ENCODE data around the gene SF3A2.

The SF3A2 gene

DNA sequence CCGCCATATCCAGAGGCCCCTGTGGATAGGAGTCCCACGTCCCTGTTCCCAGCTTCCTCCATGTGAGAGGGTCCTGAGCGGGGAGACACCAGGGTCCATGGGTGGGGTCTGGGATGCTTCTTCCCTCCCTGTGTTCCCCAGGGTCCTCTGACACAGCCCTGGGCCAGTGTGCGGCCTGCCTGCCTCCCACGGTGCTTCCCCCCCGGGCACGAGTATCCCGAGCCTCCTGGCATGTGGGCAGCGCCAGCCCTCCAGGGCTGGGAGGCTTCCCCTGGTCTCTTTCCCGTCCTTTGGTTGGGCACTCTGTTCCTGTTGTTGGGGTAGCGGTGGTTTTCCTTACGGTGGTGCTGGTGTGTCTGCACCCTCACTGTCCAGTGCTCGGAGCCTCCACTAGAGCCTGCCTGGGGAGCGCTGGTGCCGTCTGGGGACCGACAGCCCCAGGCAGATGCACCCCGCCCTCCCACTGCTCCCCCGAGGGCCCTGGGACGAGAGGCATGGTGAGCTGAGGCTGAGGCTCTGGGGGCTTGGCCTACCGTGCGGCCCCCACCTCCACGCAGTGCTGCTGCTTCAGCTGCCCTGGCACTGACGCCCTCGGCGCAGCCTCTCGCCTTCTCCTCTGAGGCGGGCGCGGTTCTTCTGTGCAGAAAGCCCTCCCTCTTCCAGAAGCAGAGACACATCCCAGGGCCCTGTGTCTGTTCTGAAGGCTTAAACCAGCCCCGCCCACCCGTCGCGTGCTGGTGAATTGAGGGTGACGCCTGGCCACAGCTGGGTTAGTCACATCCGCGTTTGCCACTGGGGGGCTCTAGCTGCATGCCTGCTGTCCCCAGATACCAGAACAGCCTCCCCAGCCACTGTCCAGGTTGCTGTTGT lies 28.4 kb upstream of the SF3A2 start:
- H2AFZ ChIP-seq (ENCODE audit: low read length): no peak overlapping the region
- no peaks in the 10 kb centered on the region for H3K9me3 ChIP-seq (ENCODE audit: low read length)
- peaks cover 14% of the 10 kb centered on the region for H3K36me3 ChIP-seq (ENCODE audit: insufficient read depth, low read length)
- no peaks in the 10 kb centered on the region for H3F3A ChIP-seq (ENCODE audit: insufficient read depth, low read length)
- TF ChIP-seq, protein P1, sequence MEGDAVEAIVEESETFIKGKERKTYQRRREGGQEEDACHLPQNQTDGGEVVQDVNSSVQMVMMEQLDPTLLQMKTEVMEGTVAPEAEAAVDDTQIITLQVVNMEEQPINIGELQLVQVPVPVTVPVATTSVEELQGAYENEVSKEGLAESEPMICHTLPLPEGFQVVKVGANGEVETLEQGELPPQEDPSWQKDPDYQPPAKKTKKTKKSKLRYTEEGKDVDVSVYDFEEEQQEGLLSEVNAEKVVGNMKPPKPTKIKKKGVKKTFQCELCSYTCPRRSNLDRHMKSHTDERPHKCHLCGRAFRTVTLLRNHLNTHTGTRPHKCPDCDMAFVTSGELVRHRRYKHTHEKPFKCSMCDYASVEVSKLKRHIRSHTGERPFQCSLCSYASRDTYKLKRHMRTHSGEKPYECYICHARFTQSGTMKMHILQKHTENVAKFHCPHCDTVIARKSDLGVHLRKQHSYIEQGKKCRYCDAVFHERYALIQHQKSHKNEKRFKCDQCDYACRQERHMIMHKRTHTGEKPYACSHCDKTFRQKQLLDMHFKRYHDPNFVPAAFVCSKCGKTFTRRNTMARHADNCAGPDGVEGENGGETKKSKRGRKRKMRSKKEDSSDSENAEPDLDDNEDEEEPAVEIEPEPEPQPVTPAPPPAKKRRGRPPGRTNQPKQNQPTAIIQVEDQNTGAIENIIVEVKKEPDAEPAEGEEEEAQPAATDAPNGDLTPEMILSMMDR (IDR thresholded peaks at IDR 0.05; ENCODE audit: low read length): peak; percentile 48
- TF ChIP-seq EZH2 (IDR thresholded peaks at IDR 0.05; ENCODE audit: borderline replicate concordance, low read length): no peak
- H3K27me3 ChIP-seq (ENCODE audit: insufficient read depth, low read length): no peaks in the 10 kb centered on the region
- peaks cover 3% of the 10 kb centered on the region for H3K4me1 ChIP-seq (ENCODE audit: insufficient read depth, low read length, severe bottlenecking)
- H3K9ac ChIP-seq (ENCODE audit: low read length): no peak overlapping the region
- H3K4me3 ChIP-seq (ENCODE audit: low read depth, low read length, poor library complexity, severe bottlenecking): no peak overlapping the region
- H3K9me2 ChIP-seq (ENCODE audit: low read depth, low read length): no peaks in the 10 kb centered on the region
- no peak overlapping the region for H3K27ac ChIP-seq (ENCODE audit: low read depth, low read length, poor library complexity, severe bottlenecking)
- H3K4me2 ChIP-seq (ENCODE audit: low read length): no peak overlapping the region
- no peaks in the 10 kb centered on the region for H3K79me2 ChIP-seq (ENCODE audit: insufficient read depth, low read length)
- H4K20me1 ChIP-seq (ENCODE audit: insufficient read depth, low read length): no peaks in the 10 kb centered on the region

GRCh38 chr19:2208975-2209374 lies 27.6 kb upstream of the SF3A2 start:
- Histone ChIP-seq H3K4me2 (ENCODE audit: low read length) (no peak overlapping the region), H4K20me1 (ENCODE audit: insufficient read depth, low read length) (no peaks in the 10 kb centered on the region), H3K79me2 (ENCODE audit: insufficient read depth, low read length) (no peaks in the 10 kb centered on the region), H3K9me2 (ENCODE audit: low read depth, low read length) (no peaks in the 10 kb centered on the region), H3K4me1 (ENCODE audit: insufficient read depth, low read length, severe bottlenecking) (peaks cover 3% of the 10 kb centered on the region), H3F3A (ENCODE audit: insufficient read depth, low read length) (no peaks in the 10 kb centered on the region), H3K4me3 (ENCODE audit: low read depth, low read length, poor library complexity, severe bottlenecking) (no peak overlapping the region), H2AFZ (ENCODE audit: low read length) (no peak overlapping the region), H3K36me3 (ENCODE audit: insufficient read depth, low read length) (peaks cover 14% of the 10 kb centered on the region), H3K9me3 (ENCODE audit: low read length) (no peaks in the 10 kb centered on the region), H3K27ac (ENCODE audit: low read depth, low read length, poor library complexity, severe bottlenecking) (no peak overlapping the region), H3K27me3 (ENCODE audit: insufficient read depth, low read length) (no peaks in the 10 kb centered on the region), H3K9ac (ENCODE audit: low read length) (no peak overlapping the region)
- TF ChIP-seq EZH2 (IDR thresholded peaks at IDR 0.05; ENCODE audit: borderline replicate concordance, low read length): no peak
- TF ChIP-seq, protein P1 (IDR thresholded peaks at IDR 0.05; ENCODE audit: low read length): no peak

DNA sequence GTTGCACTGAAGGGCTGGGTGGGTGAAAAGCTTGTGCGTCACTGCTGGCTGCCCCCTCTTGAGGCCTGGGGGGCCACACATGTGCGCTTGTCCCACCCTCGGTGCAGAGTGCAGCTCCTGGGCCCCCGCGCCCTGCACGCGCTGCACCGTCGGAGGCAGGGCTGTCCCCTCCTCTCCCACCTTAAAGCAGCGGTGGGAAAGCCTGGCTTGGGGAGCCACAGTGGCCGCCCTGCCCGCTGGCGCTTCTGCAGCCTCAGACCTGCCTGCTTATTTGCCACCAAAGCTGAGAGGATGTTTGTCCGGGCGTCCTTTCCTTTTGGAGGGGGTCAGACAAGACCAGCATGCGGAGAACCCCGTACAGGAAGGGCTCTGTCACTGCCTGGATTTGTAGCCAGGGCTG lies 27.2 kb upstream of the SF3A2 start:
- H3K36me3 ChIP-seq (ENCODE audit: insufficient read depth, low read length): peaks cover 17% of the 10 kb centered on the region
- H3K9me2 ChIP-seq (ENCODE audit: low read depth, low read length): no peaks in the 10 kb centered on the region
- no peaks in the 10 kb centered on the region for H4K20me1 ChIP-seq (ENCODE audit: insufficient read depth, low read length)
- no peak overlapping the region for H3K4me3 ChIP-seq (ENCODE audit: low read depth, low read length, poor library complexity, severe bottlenecking)
- H3K27ac ChIP-seq (ENCODE audit: low read depth, low read length, poor library complexity, severe bottlenecking): no peak overlapping the region
- H3K4me2 ChIP-seq (ENCODE audit: low read length): no peak overlapping the region
- no peak for TF ChIP-seq EZH2 (IDR thresholded peaks at IDR 0.05; ENCODE audit: borderline replicate concordance, low read length)
- TF ChIP-seq, protein P1 (IDR thresholded peaks at IDR 0.05; ENCODE audit: low read length): no peak
- H3K9me3 ChIP-seq (ENCODE audit: low read length): no peaks in the 10 kb centered on the region
- H2AFZ ChIP-seq (ENCODE audit: low read length): no peak overlapping the region
- H3F3A ChIP-seq (ENCODE audit: insufficient read depth, low read length): no peaks in the 10 kb centered on the region
- peaks cover 3% of the 10 kb centered on the region for H3K4me1 ChIP-seq (ENCODE audit: insufficient read depth, low read length, severe bottlenecking)
- no peaks in the 10 kb centered on the region for H3K79me2 ChIP-seq (ENCODE audit: insufficient read depth, low read length)
- H3K27me3 ChIP-seq (ENCODE audit: insufficient read depth, low read length): no peaks in the 10 kb centered on the region
- H3K9ac ChIP-seq (ENCODE audit: low read length): no peak overlapping the region
